K562 (cell line): ENCODE data around the gene VAT1L. TPM values are rescaled to one million over a fixed set of nuclear protein-coding genes. Genes with fewer than 3 reads are reported as not detected.

Experiments used
- ATAC-seq: fragments of 200-7000 bp; cut with Tn5 transposase; 3 replicates; pipeline ENCODE4 v1.9.1; 2020; ENCODE audit warnings: moderate library complexity
- BruUV-seq: library from RNA; stranded (reverse); fragments of 400-500 nt; replicated peaks from 2 replicates; lab custom pipeline; 2021; lab: Mats Ljungman, UMichigan
- CTCF ChIA-PET: fragments of 300-600 bp; formaldehyde crosslinking; extraction: SDS; loops from one replicate; lab custom pipeline; 2021; ENCODE audit warnings: low intra/inter-chr PET ratio; lab: Yijun Ruan, JAX
- POLR2A ChIA-PET: fragments of 300-600, 350-650 bp; sonication (Branson Sonifier 250); formaldehyde crosslinking; extraction: SDS; loops from one replicate; lab custom pipeline; 2021; ENCODE audit warnings: antibody characterized with exemption, inconsistent platforms; lab: Yijun Ruan, JAX
- DNase-seq, 4 experiments: peaks; one replicate each; pipeline versions ENCODE4 v3.0.0 to v3.0.0-alpha.2; 2011 to 2018; ENCODE audit warnings: low spot score in 3 of 4, mixed read lengths in 3 of 4; ENCODE audit errors: extremely low read depth in 1 of 4
- FAIRE-seq: peaks from 2 replicates; lab custom pipeline; 2011; peaks lifted over from hg19 to GRCh38; lab: Jason Lieb, UNC
- H2AFZ ChIP-seq: 2 replicates; pipeline ENCODE4 v1.6.0; 2011; ENCODE audit warnings: low read depth, low read length, control low read depth, inconsistent platforms
- H3K27ac ChIP-seq: fragments of 200-600 bp; 3 replicates; pipeline ENCODE4 v1.8.0; 2011; ENCODE audit warnings: low read depth, mild to moderate bottlenecking, control low read depth, inconsistent platforms, low read length, moderate library complexity, mixed read lengths; ENCODE audit errors: extremely low read depth
- H3K27me3 ChIP-seq, 2 experiments: fragments of 300-600 bp in 1 of 2; 2 replicates in 1 of 2; 3 replicates in 1 of 2; pipeline versions ENCODE4 v1.6.0 to v1.8.0; 2011; ENCODE audit warnings: inconsistent platforms in 2 of 2, low read length in 2 of 2, mild to moderate bottlenecking in 1 of 2, mixed read lengths in 1 of 2, moderate library complexity in 1 of 2; ENCODE audit not compliant: control insufficient read depth in 2 of 2, insufficient read depth in 2 of 2
- H3K36me3 ChIP-seq: fragments of 300-600 bp; 3 replicates; pipeline ENCODE4 v1.8.0; 2011; ENCODE audit warnings: mild to moderate bottlenecking, low read length, inconsistent platforms; ENCODE audit not compliant: control insufficient read depth, insufficient read depth
- H3K4me1 ChIP-seq, 2 experiments: fragments of 200-600 bp in 1 of 2; replicated peaks in 1 of 2; 2 replicates in 1 of 2; 3 replicates in 1 of 2; pipeline versions ENCODE4 v1.5.1 to v1.8.0; 2011; ENCODE audit warnings: inconsistent platforms in 2 of 2, low read length in 2 of 2, mild to moderate bottlenecking in 1 of 2, mixed read lengths in 1 of 2, moderate library complexity in 1 of 2; ENCODE audit not compliant: control insufficient read depth in 2 of 2, insufficient read depth in 2 of 2
- H3K4me2 ChIP-seq: 2 replicates; pipeline ENCODE4 v1.6.1; 2011; ENCODE audit warnings: low read length, control low read depth, inconsistent platforms, mixed read lengths; ENCODE audit not compliant: insufficient read depth
- H3K4me3 ChIP-seq: fragments of 200-600 bp; sonication (generic), shearing (Covaris generic); 2 replicates; pipeline ENCODE4 v1.5.1; 2016; ENCODE audit warnings: control low read depth, inconsistent platforms
- H3K79me2 ChIP-seq: fragments of 200-600 bp; 3 replicates; pipeline ENCODE4 v1.8.0; 2011; ENCODE audit warnings: low read length, inconsistent platforms; ENCODE audit not compliant: control insufficient read depth, insufficient read depth
- H3K9ac ChIP-seq, 2 experiments: 2 replicates each; pipeline versions ENCODE4 v1.6.0 to v1.6.1; 2011; ENCODE audit warnings: low read depth in 2 of 2, low read length in 2 of 2, control low read depth in 1 of 2, inconsistent platforms in 1 of 2, mild to moderate bottlenecking in 1 of 2, mixed read lengths in 1 of 2; ENCODE audit not compliant: insufficient read depth in 1 of 2
- H3K9me1 ChIP-seq: one replicate; pipeline ENCODE4 v1.6.0; 2011; ENCODE audit warnings: inconsistent platforms, mild to moderate bottlenecking, low read length, moderate library complexity; ENCODE audit not compliant: control insufficient read depth, insufficient read depth
- H3K9me3 ChIP-seq: replicated peaks from 2 replicates; pipeline ENCODE4 v1.5.1; 2011; ENCODE audit warnings: low read depth, low read length, inconsistent platforms; ENCODE audit not compliant: control insufficient read depth, insufficient read depth
- H4K20me1 ChIP-seq: replicated peaks from 2 replicates; pipeline ENCODE4 v1.6.1; 2011; ENCODE audit warnings: low read length, inconsistent platforms, mixed read lengths; ENCODE audit not compliant: control insufficient read depth, insufficient read depth
- CBFA2T2 ChIP-seq: fragments of 450-650 bp; conservative IDR thresholded peaks from 2 replicates; pipeline ENCODE4 v1.6.1; 2017; ENCODE audit warnings: mild to moderate bottlenecking
- HIVEP1 ChIP-seq: fragments of 250-450 bp; sonication (Bioruptor Pico); IDR thresholded peaks from 2 replicates; pipeline ENCODE4 v1.4.0; 2020; ENCODE audit warnings: mild to moderate bottlenecking
- NFIC ChIP-seq: fragments of 450-650 bp; IDR thresholded peaks from 2 replicates; pipeline ENCODE4 v1.6.1; 2017; ENCODE audit warnings: mild to moderate bottlenecking, inconsistent platforms
- NFIX ChIP-seq: fragments of 250-450 bp; sonication (Bioruptor Pico); IDR thresholded peaks from 2 replicates; pipeline ENCODE4 v1.4.0; 2020; ENCODE audit warnings: low read depth, mild to moderate bottlenecking, moderate library complexity
- SLC30A9 ChIP-seq: fragments of 250-450 bp; sonication (Bioruptor Pico); IDR thresholded peaks from 2 replicates; pipeline ENCODE4 v1.8.0; 2022; ENCODE audit warnings: mild to moderate bottlenecking, moderate library complexity
- TOE1 ChIP-seq, 2 experiments: fragments of 450-650 bp in 1 of 2; sonication (generic) in 1 of 2; formaldehyde crosslinking in 1 of 2; IDR thresholded peaks; 2 replicates each; pipeline versions ENCODE4 v1.7.1 to v1.8.0; 2016 to 2022; ENCODE audit warnings: borderline replicate concordance in 2 of 2, mild to moderate bottlenecking in 2 of 2, antibody characterized with exemption in 1 of 2, inconsistent platforms in 1 of 2, low read depth in 1 of 2, missing genetic modification reagents in 1 of 2, moderate library complexity in 1 of 2
- ZBTB1 ChIP-seq: sonication (generic); formaldehyde crosslinking; IDR thresholded peaks from 2 replicates; pipeline ENCODE4 v1.8.1; 2023; ENCODE audit warnings: missing genetic modification reagents, low read depth, mild to moderate bottlenecking, borderline replicate concordance
- WGBS: fragments of 100-300 bp; shearing (Covaris generic); methylation state at CpG from one replicate; pipeline ENCODE4 v1.1.6; 2016; ENCODE audit warnings: low coverage, mixed read lengths; ENCODE audit not compliant: insufficient coverage; ENCODE audit errors: missing lambda C conversion rate; 5-methylcytosine and 5-hydroxymethylcytosine counted together
- in situ Hi-C: fragments of 300-500 bp; cut with MboI; formaldehyde crosslinking; loops from 4 replicates; pipeline ENCODE4 v1.15.0; 2018; ENCODE audit warnings: inconsistent platforms, mixed read lengths
- intact Hi-C: fragments of 100-400 bp; cut with micrococcal nuclease; formaldehyde crosslinking; loops from 2 replicates; pipeline ENCODE4 v1.14.2; 2022
- polyA plus RNA-seq, 8 experiments: library from polyadenylated mRNA; depleted of rRNA in 4 of 8; stranded (reverse) in 5 of 8; unstranded in 3 of 8; fragments of >200 nt; fragmentation: Nextera tagmentation in 2 of 8; fragmentation: Illumina TruSeq in 1 of 8; extraction: Ambion mirVana in 2 of 8; extraction: Trizol in 1 of 8; gene quantifications; 2 replicates each; pipeline versions ENCODE4 v1.2.1 to v1.2.3, GENCODE V29; 2011 to 2014; ENCODE audit warnings: inconsistent platforms in 1 of 8, missing spikeins in 1 of 8
- total RNA-seq, 7 experiments: library from RNA; depleted of rRNA in 6 of 7; stranded (reverse); fragments of >200 nt in 6 of 7; fragmentation: Illumina TruSeq in 2 of 7; extraction: Trizol in 2 of 7; gene quantifications; 2 replicates each; pipeline versions ENCODE4 v1.2.1 to v1.2.3, GENCODE V29; 2011 to 2021; ENCODE audit warnings: low replicate concordance in 1 of 7

VAT1L gene
- total and polyA plus RNA-seq, 9 of the 15 experiments (the other 6 are each of a cell fraction or from before 2014, with no cell fraction given) = 0.01 TPM; not detected in 8

DNA sequence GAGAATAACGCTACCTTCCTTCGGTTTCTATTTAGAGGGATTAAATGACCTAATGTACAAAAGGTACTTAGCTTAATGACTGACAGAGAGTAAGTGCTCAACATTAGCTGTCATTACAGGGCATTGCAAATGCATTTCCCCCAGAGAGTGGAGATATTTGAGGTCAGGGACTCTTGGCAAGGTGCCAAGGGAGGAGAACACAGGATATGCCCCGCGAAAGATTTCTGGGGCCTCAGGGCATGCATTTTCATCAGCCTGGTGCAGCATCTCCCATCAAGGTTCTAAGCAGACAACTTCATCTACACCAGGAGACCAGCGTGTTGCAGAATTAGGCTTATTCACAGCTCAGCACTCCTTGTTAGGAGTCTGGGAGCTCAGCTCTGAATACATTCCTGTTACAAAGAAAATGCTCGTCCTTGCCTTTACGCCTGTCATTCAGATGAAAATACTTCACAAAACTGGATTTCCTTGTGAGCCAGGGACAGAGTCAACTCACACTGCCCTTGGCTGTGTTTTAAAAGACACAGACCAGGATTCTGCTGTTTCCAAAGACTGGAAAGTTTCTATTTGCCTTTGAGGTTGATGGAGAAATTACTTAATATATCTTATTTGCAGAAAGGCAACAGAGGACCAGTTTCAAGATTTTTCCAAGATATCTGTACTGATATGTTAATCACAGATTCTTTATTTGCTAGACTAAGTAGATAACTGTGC is 108.2 kb downstream of the VAT1L start:
- intact Hi-C loops (no loop called here), in situ Hi-C loops (no loop called here)
- no peak overlapping the region for H2AFZ ChIP-seq
- H3K9me3 ChIP-seq = no peaks in the 10 kb centered on the region
- ChIA-PET POLR2A (interaction anchor here (0.7 kb wide), 1 partner anchor 30 kb away, joined by 3 read pairs; no protein-coding TSS in a partner anchor), CTCF (no interaction called here)
- H3K4me1 ChIP-seq = no peaks in the 10 kb centered on the region
- no peak for DNase-seq
- H3K9me1 ChIP-seq = no peaks in the 10 kb centered on the region
- H4K20me1 ChIP-seq = 0 out of 2 replicates have a peak, but pooled peaks cover 3% of the 10 kb centered on the region
- no peaks in the 10 kb centered on the region for H3K27me3 ChIP-seq
- no peak for FAIRE-seq
- no peak overlapping the region for H3K27ac ChIP-seq
- H3K4me2 ChIP-seq = no peak overlapping the region
- WGBS = 0% methylated on average over 7 of the region's 7 CpGs
- ATAC-seq = no peak
- H3K79me2 ChIP-seq = no peaks in the 10 kb centered on the region
- H3K4me3 ChIP-seq = no peak overlapping the region
- TF ChIP-seq SLC30A9 (no peak), TOE1 (IDR thresholded peaks at IDR 0.05; ENCODE audit: borderline replicate concordance) (no peak), TOE1 (CRISPR knock-in tag; IDR thresholded peaks at IDR 0.05; ENCODE audit: borderline replicate concordance, low read depth) (no peak), NFIC (peak; percentile 91), HIVEP1 (CRISPR knock-in tag) (no peak), CBFA2T2 (no peak), NFIX (CRISPR knock-in tag) (peak; percentile 89), ZBTB1 (CRISPR knock-in tag) (no peak)
- no peak overlapping the region for H3K9ac ChIP-seq
- no peaks in the 10 kb centered on the region for H3K36me3 ChIP-seq
- BruUV-seq = no TSS peak
